ENCODE measurements around the gene C3orf38.

DNA sequence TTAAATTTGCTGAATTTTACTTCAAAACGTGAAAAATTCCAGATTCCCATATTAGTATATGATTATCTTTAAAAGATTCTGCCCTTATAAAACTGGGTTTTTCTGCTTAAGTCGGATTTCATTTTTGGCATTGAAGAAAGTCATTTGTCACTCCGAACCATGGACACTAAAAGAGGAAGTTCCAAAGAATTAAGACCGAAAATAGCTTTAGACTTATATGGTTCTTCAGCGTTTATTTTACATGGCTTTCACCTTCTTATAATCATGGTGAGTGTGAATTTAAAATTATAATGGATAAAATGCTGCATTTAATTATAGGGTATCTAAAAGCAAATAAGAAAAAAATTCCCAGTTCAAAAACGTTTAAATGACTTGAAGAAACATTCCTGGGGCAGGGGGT is 1.0 kb downstream of the C3orf38 start:
- TF ChIP-seq CTCF (IDR thresholded peaks at IDR 0.05), result no peak
- TF ChIP-seq POLR2A (IDR thresholded peaks at IDR 0.05), result no peak
